ENCODE measurements around the gene CLIC3.

CLIC3 gene

DNA sequence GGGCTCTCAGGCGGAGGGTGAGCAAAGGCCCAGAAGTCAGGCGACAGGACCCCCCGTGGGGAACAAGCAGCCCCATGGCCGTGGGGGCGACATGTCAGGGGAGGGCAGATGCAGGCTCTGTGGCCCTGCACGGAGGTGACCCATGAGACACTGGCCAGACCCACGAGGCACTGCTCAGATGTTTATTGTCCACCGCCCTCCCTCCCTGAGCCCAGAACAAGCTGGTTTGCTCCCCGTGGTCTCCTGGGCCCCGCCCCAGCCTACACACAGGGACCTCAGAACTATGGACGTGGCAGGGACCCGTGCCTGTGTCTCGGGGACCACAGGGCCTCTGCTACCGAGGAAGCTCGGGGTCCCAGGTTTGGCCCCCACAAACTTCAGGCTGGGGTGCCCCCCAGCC is 33.6 kb upstream of the CLIC3 start:
- Histone ChIP-seq H3K27me3 (replicated peaks; ENCODE audit: control insufficient read depth, insufficient read depth, low read length) (no peaks in the 10 kb centered on the region), H3K4me3 (ENCODE audit: low read length) (no peak overlapping the region), H3K9me3 (ENCODE audit: control insufficient read depth, low read length) (no peaks in the 10 kb centered on the region), H3K9ac (ENCODE audit: low read length) (no peak overlapping the region), H3K4me1 (ENCODE audit: control insufficient read depth, insufficient read depth, low read length) (peaks cover 17% of the 10 kb centered on the region), H3K36me3 (ENCODE audit: control insufficient read depth, insufficient read depth, low read length, severe bottlenecking) (no peaks in the 10 kb centered on the region)
- no peak for DNase-seq (ENCODE audit: low read depth)

GRCh38 chr9:137029058-137029936 is 32.9 kb upstream of the CLIC3 start:
- peak overlapping the region; percentile 79 for H3K4me3 ChIP-seq (ENCODE audit: low read length)
- DNase-seq (ENCODE audit: low read depth) = peak; percentile 86

GRCh38 chr9:137028263-137029057 is 32.1 kb upstream of the CLIC3 start:
- H3K9ac ChIP-seq (ENCODE audit: low read length) = peak overlapping the region; percentile 79
- H3K4me1 ChIP-seq (ENCODE audit: control insufficient read depth, insufficient read depth, low read length) = peaks cover 17% of the 10 kb centered on the region
- peak overlapping the region; percentile 79 for H3K4me3 ChIP-seq (ENCODE audit: low read length)
- H3K27me3 ChIP-seq (replicated peaks; ENCODE audit: control insufficient read depth, insufficient read depth, low read length) = no peaks in the 10 kb centered on the region
- no peaks in the 10 kb centered on the region for H3K36me3 ChIP-seq (ENCODE audit: control insufficient read depth, insufficient read depth, low read length, severe bottlenecking)
- H3K9me3 ChIP-seq (ENCODE audit: control insufficient read depth, low read length) = no peaks in the 10 kb centered on the region
- DNase-seq (ENCODE audit: low read depth) = peak; percentile 90

More at GRCh38 chr9:137029058-137029936, 32.9 kb upstream of the CLIC3 start:
- Histone ChIP-seq H3K9ac (ENCODE audit: low read length) (peak overlapping the region; percentile 79), H3K4me1 (ENCODE audit: control insufficient read depth, insufficient read depth, low read length) (peaks cover 17% of the 10 kb centered on the region), H3K9me3 (ENCODE audit: control insufficient read depth, low read length) (no peaks in the 10 kb centered on the region), H3K36me3 (ENCODE audit: control insufficient read depth, insufficient read depth, low read length, severe bottlenecking) (no peaks in the 10 kb centered on the region), H3K27me3 (replicated peaks; ENCODE audit: control insufficient read depth, insufficient read depth, low read length) (no peaks in the 10 kb centered on the region)

GRCh38 chr9:137027369-137028262 is 31.2 kb upstream of the CLIC3 start, which contains the start of gene ABCA2:
Gene ABCA2 (minus strand): TSS chr9:137028237. CDS start chr9:137028140, 97 bp downstream.
- Histone ChIP-seq H3K36me3 (ENCODE audit: control insufficient read depth, insufficient read depth, low read length, severe bottlenecking) (no peaks in the 10 kb centered on the region), H3K4me3 (ENCODE audit: low read length) (peak within 1 kb of the TSS; percentile 82), H3K9ac (ENCODE audit: low read length) (peak within 1 kb of the TSS; percentile 84), H3K9me3 (ENCODE audit: control insufficient read depth, low read length) (no peaks in the 10 kb centered on the region), H3K27me3 (replicated peaks; ENCODE audit: control insufficient read depth, insufficient read depth, low read length) (no peaks in the 10 kb centered on the region), H3K4me1 (ENCODE audit: control insufficient read depth, insufficient read depth, low read length) (peaks cover 20% of the 10 kb centered on the region)
- DNase-seq (ENCODE audit: low read depth) = peak; percentile 73

GRCh38 chr9:137026828-137027227 is 30.5 kb upstream of the CLIC3 start:
- Histone ChIP-seq H3K4me1 (ENCODE audit: control insufficient read depth, insufficient read depth, low read length) (peaks cover 20% of the 10 kb centered on the region), H3K27me3 (replicated peaks; ENCODE audit: control insufficient read depth, insufficient read depth, low read length) (no peaks in the 10 kb centered on the region), H3K4me3 (ENCODE audit: low read length) (peak overlapping the region; percentile 82), H3K9ac (ENCODE audit: low read length) (peak overlapping the region; percentile 84), H3K36me3 (ENCODE audit: control insufficient read depth, insufficient read depth, low read length, severe bottlenecking) (no peaks in the 10 kb centered on the region), H3K9me3 (ENCODE audit: control insufficient read depth, low read length) (no peaks in the 10 kb centered on the region)
- no peak for DNase-seq (ENCODE audit: low read depth)

DNA sequence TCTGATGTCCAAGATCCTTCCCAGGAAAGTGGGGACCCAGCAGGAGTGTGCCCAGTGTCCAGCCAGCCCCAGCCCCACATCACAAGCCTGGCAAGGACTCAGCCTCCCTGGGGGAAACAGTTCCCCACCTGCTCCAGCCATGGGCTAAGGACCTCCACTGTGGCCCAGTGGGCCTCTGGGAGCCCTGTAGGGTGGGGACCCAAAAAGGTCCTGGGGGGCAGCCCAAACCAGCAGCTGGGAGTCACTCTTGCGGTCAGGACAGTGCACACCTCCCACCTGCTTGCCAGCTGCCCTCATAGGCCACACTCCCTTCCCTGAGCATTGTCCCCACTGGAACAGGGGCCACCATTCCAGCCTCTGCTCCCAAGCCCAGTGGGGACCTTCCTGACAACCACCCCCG is 30.0 kb upstream of the CLIC3 start:
- Histone ChIP-seq H3K4me1 (ENCODE audit: control insufficient read depth, insufficient read depth, low read length) (peaks cover 20% of the 10 kb centered on the region), H3K4me3 (ENCODE audit: low read length) (peak overlapping the region; percentile 82), H3K9ac (ENCODE audit: low read length) (no peak overlapping the region), H3K9me3 (ENCODE audit: control insufficient read depth, low read length) (no peaks in the 10 kb centered on the region), H3K36me3 (ENCODE audit: control insufficient read depth, insufficient read depth, low read length, severe bottlenecking) (no peaks in the 10 kb centered on the region), H3K27me3 (replicated peaks; ENCODE audit: control insufficient read depth, insufficient read depth, low read length) (no peaks in the 10 kb centered on the region)
- no peak for DNase-seq (ENCODE audit: low read depth)

- Histone ChIP-seq H3K4me1 (ENCODE audit: control insufficient read depth, insufficient read depth, low read length) (peaks cover 20% of the 10 kb centered on the region), H3K27me3 (replicated peaks; ENCODE audit: control insufficient read depth, insufficient read depth, low read length) (no peaks in the 10 kb centered on the region), H3K9ac (ENCODE audit: low read length) (no peak overlapping the region), H3K36me3 (ENCODE audit: control insufficient read depth, insufficient read depth, low read length, severe bottlenecking) (no peaks in the 10 kb centered on the region), H3K9me3 (ENCODE audit: control insufficient read depth, low read length) (no peaks in the 10 kb centered on the region), H3K4me3 (ENCODE audit: low read length) (no peak overlapping the region)
- DNase-seq (ENCODE audit: low read depth) = no peak
Observed at GRCh38 chr9:137025517-137025966, 29.2 kb upstream of the CLIC3 start.

GRCh38 chr9:137023583-137023991 is 27.2 kb upstream of the CLIC3 start:
- Histone ChIP-seq H3K9ac (ENCODE audit: low read length) (no peak overlapping the region), H3K27me3 (replicated peaks; ENCODE audit: control insufficient read depth, insufficient read depth, low read length) (no peaks in the 10 kb centered on the region), H3K4me1 (ENCODE audit: control insufficient read depth, insufficient read depth, low read length) (peaks cover 13% of the 10 kb centered on the region), H3K36me3 (ENCODE audit: control insufficient read depth, insufficient read depth, low read length, severe bottlenecking) (no peaks in the 10 kb centered on the region), H3K9me3 (ENCODE audit: control insufficient read depth, low read length) (no peaks in the 10 kb centered on the region), H3K4me3 (ENCODE audit: low read length) (no peak overlapping the region)
- no peak for DNase-seq (ENCODE audit: low read depth)

GRCh38 chr9:137023157-137023556 is 26.8 kb upstream of the CLIC3 start:
- H3K27me3 ChIP-seq (replicated peaks; ENCODE audit: control insufficient read depth, insufficient read depth, low read length) = no peaks in the 10 kb centered on the region
- H3K4me3 ChIP-seq (ENCODE audit: low read length) = no peak overlapping the region
- H3K4me1 ChIP-seq (ENCODE audit: control insufficient read depth, insufficient read depth, low read length) = peaks cover 11% of the 10 kb centered on the region
- no peak overlapping the region for H3K9ac ChIP-seq (ENCODE audit: low read length)
- H3K9me3 ChIP-seq (ENCODE audit: control insufficient read depth, low read length) = no peaks in the 10 kb centered on the region
- no peak for DNase-seq (ENCODE audit: low read depth)
- H3K36me3 ChIP-seq (ENCODE audit: control insufficient read depth, insufficient read depth, low read length, severe bottlenecking) = no peaks in the 10 kb centered on the region

- Histone ChIP-seq H3K4me3 (ENCODE audit: low read length) (no peak overlapping the region), H3K9ac (ENCODE audit: low read length) (no peak overlapping the region), H3K4me1 (ENCODE audit: control insufficient read depth, insufficient read depth, low read length) (peaks cover 11% of the 10 kb centered on the region), H3K9me3 (ENCODE audit: control insufficient read depth, low read length) (no peaks in the 10 kb centered on the region), H3K27me3 (replicated peaks; ENCODE audit: control insufficient read depth, insufficient read depth, low read length) (no peaks in the 10 kb centered on the region), H3K36me3 (ENCODE audit: control insufficient read depth, insufficient read depth, low read length, severe bottlenecking) (no peaks in the 10 kb centered on the region)
- DNase-seq (ENCODE audit: low read depth) = no peak
Observed at GRCh38 chr9:137022662-137023008, 26.3 kb upstream of the CLIC3 start.
